Mesothelial cell of epicardium (in vitro differentiated cells): ENCODE data around the gene NPTX1. TPM values are rescaled to one million over a fixed set of nuclear protein-coding genes. Genes with fewer than 3 reads are reported as not detected.

Experiments
- DNase-seq, 2 experiments: peaks; one replicate each; pipeline ENCODE4 v3.0.0; 2021; ENCODE audit warnings: low spot score in 2 of 2; ENCODE audit not compliant: unreplicated experiment in 2 of 2
- H3K27ac Mint-ChIP-seq: 2 replicates; pipeline ENCODE4 v1.8.0; 2021; ENCODE audit warnings: mixed read lengths
- H3K27me3 Mint-ChIP-seq: 2 replicates; pipeline ENCODE4 v1.8.0; 2021; ENCODE audit warnings: low read depth, mixed read lengths
- H3K36me3 Mint-ChIP-seq: 2 replicates; pipeline ENCODE4 v1.8.0; 2021; ENCODE audit warnings: mixed read lengths
- H3K4me1 Mint-ChIP-seq: 2 replicates; pipeline ENCODE4 v1.8.0; 2021; ENCODE audit warnings: mixed read lengths
- H3K4me3 Mint-ChIP-seq: 2 replicates; pipeline ENCODE4 v1.8.0; 2021; ENCODE audit warnings: mild to moderate bottlenecking, moderate library complexity, mixed read lengths
- H3K9me3 Mint-ChIP-seq: 2 replicates; pipeline ENCODE4 v1.8.0; 2021; ENCODE audit warnings: mixed read lengths
- total RNA-seq: library from RNA; stranded (reverse); gene quantifications from 3 replicates; pipeline ENCODE4 v1.2.1, GENCODE V29; 2021
- TF ChIP-seq, protein P1 (sequence below): fragments of 200-600 bp; sonication (generic); IDR thresholded peaks from one replicate; pipeline ENCODE4 v1.5.0; 2021; ENCODE audit warnings: antibody characterized with exemption; ENCODE audit not compliant: unreplicated experiment

NPTX1 gene
- total RNA-seq, 1 donor from 2014 or later: 0.20 TPM

DNA sequence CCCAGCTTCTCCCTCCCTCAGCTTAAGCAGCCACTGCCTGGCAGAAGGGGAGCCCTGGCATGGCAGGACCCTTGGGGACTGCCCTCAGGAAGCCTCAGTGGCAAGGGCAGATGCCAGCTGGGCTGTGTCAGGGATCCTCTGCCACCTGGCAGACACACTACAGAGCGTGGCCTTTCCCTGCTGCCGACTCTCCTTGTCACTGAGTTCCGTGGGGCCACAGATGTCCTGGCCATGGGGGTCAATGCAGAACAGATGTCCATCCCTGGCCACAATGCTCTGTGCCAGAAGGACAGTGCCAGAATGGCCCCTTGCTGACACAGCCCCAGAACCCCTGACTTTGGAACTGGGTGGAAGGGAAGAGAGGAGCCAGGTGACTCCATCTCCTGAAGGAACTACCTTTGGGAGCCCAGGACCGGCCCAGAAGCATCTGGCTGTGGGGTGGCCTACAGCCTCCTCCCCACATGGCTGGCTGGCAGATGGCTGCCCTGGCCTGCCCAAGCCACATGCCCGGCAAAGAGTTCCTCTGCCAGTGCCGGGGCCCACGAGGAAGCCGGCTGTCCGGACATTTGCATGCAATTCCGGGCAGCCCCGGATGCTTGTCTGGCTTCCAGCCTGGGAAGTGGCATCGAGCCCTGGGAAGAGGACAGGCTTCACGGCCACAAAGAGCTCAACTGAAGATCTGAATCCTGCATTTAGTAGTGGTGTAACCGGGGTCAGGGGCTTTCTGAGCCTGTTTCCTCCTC lies 24.1 kb downstream of the NPTX1 start:
- DNase-seq: no peak
- H3K27ac Mint-ChIP-seq: no peak overlapping the region
- H3K4me1 Mint-ChIP-seq: peaks cover 18% of the 10 kb centered on the region
- peaks cover 16% of the 10 kb centered on the region for H3K27me3 Mint-ChIP-seq
- TF ChIP-seq, protein P1, sequence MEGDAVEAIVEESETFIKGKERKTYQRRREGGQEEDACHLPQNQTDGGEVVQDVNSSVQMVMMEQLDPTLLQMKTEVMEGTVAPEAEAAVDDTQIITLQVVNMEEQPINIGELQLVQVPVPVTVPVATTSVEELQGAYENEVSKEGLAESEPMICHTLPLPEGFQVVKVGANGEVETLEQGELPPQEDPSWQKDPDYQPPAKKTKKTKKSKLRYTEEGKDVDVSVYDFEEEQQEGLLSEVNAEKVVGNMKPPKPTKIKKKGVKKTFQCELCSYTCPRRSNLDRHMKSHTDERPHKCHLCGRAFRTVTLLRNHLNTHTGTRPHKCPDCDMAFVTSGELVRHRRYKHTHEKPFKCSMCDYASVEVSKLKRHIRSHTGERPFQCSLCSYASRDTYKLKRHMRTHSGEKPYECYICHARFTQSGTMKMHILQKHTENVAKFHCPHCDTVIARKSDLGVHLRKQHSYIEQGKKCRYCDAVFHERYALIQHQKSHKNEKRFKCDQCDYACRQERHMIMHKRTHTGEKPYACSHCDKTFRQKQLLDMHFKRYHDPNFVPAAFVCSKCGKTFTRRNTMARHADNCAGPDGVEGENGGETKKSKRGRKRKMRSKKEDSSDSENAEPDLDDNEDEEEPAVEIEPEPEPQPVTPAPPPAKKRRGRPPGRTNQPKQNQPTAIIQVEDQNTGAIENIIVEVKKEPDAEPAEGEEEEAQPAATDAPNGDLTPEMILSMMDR: no peak
- no peaks in the 10 kb centered on the region for H3K36me3 Mint-ChIP-seq
- H3K9me3 Mint-ChIP-seq: no peaks in the 10 kb centered on the region
- peak overlapping the region; percentile 28 for H3K4me3 Mint-ChIP-seq

DNA sequence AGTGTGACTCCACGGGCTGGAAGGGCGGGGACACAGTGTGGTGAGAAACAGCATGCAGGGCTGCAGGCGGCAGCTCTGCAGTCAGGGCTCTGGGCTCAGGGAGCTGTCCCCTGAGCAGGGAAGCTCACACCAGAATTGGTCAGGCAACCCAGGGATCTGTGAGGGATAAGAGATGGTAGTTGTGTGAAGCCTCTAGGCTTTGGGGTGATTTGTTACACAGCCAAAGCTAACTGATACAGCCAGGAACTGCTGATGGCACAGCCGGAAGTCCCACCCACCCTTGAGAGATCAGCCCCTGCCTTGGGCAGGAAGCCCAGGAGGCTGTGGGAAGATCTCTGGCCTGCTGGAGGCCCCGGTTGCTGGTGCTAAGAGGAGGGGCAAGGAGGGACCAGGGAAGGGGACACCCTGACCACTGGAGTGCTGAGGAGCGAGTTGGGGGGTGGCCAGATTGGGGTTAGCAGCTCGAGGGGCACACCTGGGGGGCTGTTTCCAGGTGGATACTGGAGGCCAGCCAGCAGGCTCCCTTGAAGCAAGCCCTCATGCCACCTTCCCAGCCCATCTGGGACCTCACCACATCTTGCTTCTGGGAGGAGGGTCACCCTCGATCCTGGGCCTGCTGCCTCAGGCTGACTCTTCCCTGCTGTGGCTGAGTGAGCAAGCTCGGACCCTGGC lies 25.2 kb downstream of the NPTX1 start:
- peaks cover 7% of the 10 kb centered on the region for H3K27me3 Mint-ChIP-seq
- H3K9me3 Mint-ChIP-seq: no peaks in the 10 kb centered on the region
- H3K4me3 Mint-ChIP-seq: no peak overlapping the region
- H3K27ac Mint-ChIP-seq: no peak overlapping the region
- peaks cover 18% of the 10 kb centered on the region for H3K4me1 Mint-ChIP-seq
- DNase-seq: no peak
- TF ChIP-seq, protein P1: no peak
- no peaks in the 10 kb centered on the region for H3K36me3 Mint-ChIP-seq

DNA sequence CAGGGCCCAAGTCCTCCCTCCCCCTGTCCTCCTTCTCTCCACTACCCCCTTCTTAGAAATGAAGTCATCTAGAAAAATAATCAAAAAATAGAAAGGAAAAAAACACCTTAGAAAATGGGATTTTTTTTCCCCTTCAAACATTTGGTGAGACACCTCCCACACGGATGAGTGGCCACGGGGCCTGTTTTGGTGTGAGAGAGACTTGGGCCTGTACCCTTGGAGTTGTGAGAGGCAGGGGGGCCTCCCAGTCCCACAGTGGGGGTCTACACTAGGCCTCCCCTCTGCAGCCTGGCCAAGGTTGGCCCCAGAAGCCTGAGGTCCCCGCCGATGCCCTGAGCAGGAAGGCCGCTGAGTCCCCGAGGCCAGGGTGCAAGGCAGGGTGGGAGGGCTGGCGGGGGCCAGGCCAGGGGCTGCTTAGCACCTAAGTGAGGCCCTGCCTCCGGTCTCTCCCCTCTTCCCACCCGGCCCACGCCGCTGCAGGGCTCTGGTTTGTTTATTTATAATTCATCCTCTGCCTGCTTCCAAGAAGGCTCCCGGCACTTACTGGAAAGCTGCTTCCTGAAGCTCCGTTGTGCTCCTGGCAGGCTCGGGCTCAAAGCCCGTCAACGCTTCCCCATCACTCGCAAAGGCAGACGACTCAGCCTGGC lies 26.4 kb downstream of the NPTX1 start:
- Mint-ChIP-seq H3K9me3 (no peaks in the 10 kb centered on the region), H3K27me3 (peaks cover 12% of the 10 kb centered on the region), H3K36me3 (no peaks in the 10 kb centered on the region), H3K4me3 (no peak overlapping the region), H3K27ac (no peak overlapping the region), H3K4me1 (peaks cover 11% of the 10 kb centered on the region)
- DNase-seq: no peak
- TF ChIP-seq, protein P1: no peak

DNA sequence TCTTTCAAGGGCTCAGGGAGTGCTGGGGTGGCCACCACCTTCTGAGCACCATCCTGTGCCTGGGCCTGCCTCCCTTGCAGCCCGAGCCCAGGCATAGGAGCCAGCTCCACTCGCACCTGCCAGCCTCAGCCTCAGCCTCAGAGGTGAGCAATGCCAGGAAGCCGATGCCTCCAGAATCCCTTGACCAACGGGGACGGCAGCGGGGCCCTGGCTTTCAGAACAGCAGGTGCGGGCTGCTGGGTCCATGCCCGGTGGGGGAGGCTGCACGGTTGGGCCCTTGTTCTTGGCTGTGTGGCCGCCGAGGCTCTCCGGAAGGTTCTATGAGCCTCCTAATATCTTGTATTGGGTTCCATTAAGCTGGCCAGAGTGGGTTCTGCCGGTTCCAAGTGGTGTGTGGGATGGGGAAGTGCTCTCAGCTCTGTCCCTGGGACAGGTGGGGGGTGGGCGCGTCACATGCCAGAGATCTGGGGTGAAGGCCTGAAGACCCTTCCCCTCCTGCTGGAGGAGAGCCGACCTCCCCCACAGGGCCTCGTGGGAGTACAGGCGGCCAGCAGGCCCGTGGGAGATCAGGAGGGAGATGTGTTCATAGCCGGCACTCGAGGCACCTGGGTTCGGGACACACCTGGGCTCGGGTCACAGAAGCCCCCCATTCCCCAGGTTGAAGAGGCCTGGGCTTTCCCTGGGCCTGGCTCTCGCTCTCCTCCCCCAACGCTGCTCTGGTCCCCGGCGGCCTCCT lies 27.0 kb downstream of the NPTX1 start:
- no peak overlapping the region for H3K27ac Mint-ChIP-seq
- H3K4me1 Mint-ChIP-seq: peaks cover 10% of the 10 kb centered on the region
- H3K9me3 Mint-ChIP-seq: no peaks in the 10 kb centered on the region
- TF ChIP-seq, protein P1: no peak
- H3K4me3 Mint-ChIP-seq: no peak overlapping the region
- H3K27me3 Mint-ChIP-seq: peaks cover 14% of the 10 kb centered on the region
- no peak for DNase-seq
- H3K36me3 Mint-ChIP-seq: no peaks in the 10 kb centered on the region

DNA sequence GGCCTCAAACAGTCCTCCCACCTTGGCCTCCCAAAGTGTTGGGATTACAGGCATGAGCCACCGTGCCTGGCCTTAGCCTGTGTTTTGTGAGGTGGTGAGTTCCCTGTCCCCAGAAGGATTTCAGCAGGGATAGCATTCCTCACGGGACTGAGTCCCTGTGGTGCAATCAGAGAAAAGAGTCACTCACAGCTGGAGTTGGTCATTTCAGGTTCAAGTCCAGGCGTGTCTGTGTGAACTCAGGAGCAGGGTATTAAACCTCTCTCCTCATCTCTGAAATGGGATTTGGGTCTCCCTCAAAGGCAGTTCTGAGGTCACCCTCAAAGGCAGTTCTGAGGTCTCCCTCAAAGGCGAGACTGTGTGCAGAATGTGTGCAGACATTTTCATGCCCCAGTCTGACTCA lies 28.6 kb downstream of the NPTX1 start:
- no peaks in the 10 kb centered on the region for H3K4me1 Mint-ChIP-seq
- no peaks in the 10 kb centered on the region for H3K36me3 Mint-ChIP-seq
- no peak overlapping the region for H3K4me3 Mint-ChIP-seq
- H3K27me3 Mint-ChIP-seq: peaks cover 29% of the 10 kb centered on the region
- H3K27ac Mint-ChIP-seq: no peak overlapping the region
- DNase-seq: no peak
- TF ChIP-seq, protein P1: no peak
- no peaks in the 10 kb centered on the region for H3K9me3 Mint-ChIP-seq
